ENCODE measurements around the gene LAMB3. TPM values are rescaled to one million over a fixed set of nuclear protein-coding genes. Genes with fewer than 3 reads are reported as not detected.

Gene LAMB3
- total and polyA plus RNA-seq, 4 donors, result 14.6 to 121 (median 68.6) TPM

DNA sequence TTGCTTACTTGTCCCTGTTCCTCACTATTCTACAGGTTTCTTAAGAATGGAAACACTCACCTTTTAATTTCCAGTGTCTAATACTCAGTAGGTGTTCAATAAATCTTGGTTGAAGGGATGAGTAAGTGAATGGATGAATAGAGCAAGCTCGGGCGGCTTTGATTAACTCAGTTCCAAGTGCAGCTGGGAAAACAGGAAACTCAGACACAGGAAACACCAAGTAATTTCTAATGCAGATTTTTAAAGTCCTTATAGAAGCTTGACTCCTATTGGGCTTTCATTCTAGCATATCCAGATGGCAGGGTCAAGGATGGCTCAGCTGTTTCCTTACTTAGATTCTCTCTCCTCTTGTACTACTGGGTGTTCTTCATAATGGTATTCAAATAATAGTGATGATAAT lies 54.7 kb downstream of the LAMB3 start:
- Histone ChIP-seq H3K9ac (ENCODE audit: insufficient read depth in 1 of 2, low read length in 2 of 2) (no peak overlapping the region), H3K9me3 (ENCODE audit: control insufficient read depth in 4 of 4, insufficient read depth in 3 of 4, low read length in 3 of 4) (no peaks in the 10 kb centered on the region)
- WGBS, 2 donors, result 61 to 77% methylated on average over 2 of the region's 2 CpGs

DNA sequence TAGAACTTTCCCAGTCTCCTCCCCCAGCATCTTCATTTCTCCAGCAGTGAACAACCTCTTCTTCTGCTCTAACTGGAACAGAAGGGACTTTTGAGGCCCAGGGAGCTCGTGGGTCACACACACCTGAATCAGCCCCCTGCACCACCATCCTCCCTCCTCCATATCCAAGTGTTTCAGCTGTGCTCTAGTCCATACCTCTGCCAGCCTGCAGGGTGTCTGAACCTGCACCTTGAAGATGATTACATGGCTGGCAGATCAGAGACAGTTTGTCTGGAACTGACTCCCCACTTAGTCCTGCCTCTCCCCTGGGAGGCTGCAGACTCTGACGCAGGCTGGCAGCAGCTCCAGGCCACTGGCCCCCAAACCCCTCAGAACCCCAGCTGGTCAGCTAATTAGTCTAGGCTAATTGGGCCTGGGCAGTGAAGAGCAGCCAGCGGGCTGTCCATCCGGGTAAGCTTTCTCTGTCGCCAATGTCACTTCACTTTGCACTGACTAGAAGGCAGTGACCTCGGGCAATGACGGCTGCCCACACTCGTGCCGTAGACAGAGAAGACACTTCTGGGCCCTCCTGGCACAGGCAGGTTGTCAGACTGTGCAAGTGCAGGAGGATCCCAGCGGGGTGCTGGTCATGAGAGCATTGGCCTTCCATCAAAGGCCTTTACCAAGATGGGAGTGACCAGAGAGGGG lies 56.5 kb downstream of the LAMB3 start:
- Histone ChIP-seq H3K4me1 (ENCODE audit: control insufficient read depth in 5 of 5, insufficient read depth in 5 of 5, low read length in 5 of 5) (no peaks in the 10 kb centered on the region), H3K9me3 (ENCODE audit: control insufficient read depth in 4 of 4, insufficient read depth in 3 of 4, low read length in 3 of 4) (no peaks in the 10 kb centered on the region), H3K4me3 (no peak overlapping the region), H3K9ac (ENCODE audit: insufficient read depth in 1 of 2, low read length in 2 of 2) (no peak overlapping the region), H3K27ac (ENCODE audit: low read depth in 1 of 2, low read length in 1 of 2) (no peak overlapping the region), H3K36me3 (ENCODE audit: control insufficient read depth in 4 of 4, insufficient read depth in 4 of 4, low read length in 4 of 4) (peaks cover 0 to 7% (median 0%) of the 10 kb centered on the region in 4 donors), H3K27me3 (ENCODE audit: control insufficient read depth in 3 of 3, insufficient read depth in 3 of 3, low read length in 2 of 3) (no peaks in the 10 kb centered on the region)
- no peak for ATAC-seq (ENCODE audit: insufficient read depth, low FRiP score)
- TF ChIP-seq, protein P1, sequence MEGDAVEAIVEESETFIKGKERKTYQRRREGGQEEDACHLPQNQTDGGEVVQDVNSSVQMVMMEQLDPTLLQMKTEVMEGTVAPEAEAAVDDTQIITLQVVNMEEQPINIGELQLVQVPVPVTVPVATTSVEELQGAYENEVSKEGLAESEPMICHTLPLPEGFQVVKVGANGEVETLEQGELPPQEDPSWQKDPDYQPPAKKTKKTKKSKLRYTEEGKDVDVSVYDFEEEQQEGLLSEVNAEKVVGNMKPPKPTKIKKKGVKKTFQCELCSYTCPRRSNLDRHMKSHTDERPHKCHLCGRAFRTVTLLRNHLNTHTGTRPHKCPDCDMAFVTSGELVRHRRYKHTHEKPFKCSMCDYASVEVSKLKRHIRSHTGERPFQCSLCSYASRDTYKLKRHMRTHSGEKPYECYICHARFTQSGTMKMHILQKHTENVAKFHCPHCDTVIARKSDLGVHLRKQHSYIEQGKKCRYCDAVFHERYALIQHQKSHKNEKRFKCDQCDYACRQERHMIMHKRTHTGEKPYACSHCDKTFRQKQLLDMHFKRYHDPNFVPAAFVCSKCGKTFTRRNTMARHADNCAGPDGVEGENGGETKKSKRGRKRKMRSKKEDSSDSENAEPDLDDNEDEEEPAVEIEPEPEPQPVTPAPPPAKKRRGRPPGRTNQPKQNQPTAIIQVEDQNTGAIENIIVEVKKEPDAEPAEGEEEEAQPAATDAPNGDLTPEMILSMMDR (IDR thresholded peaks at IDR 0.05; ENCODE audit: control extremely low read depth, extremely low read depth), result no peak
- WGBS, 2 donors, result 81 to 93% methylated on average over 10 of the region's 10 CpGs
- DNase-seq, result no peak

More for the DNA sequence above, 54.7 kb downstream of the LAMB3 start:
- TF ChIP-seq, protein P1 (IDR thresholded peaks at IDR 0.05; ENCODE audit: control extremely low read depth, extremely low read depth), result no peak
- H3K4me1 ChIP-seq (ENCODE audit: control insufficient read depth in 5 of 5, insufficient read depth in 5 of 5, low read length in 5 of 5), result peaks cover 0 to 2% (median 0%) of the 10 kb centered on the region in 5 donors
- ATAC-seq (ENCODE audit: insufficient read depth, low FRiP score) (no peak), DNase-seq (no peak)
- H3K4me3 ChIP-seq, result no peak overlapping the region
- H3K27ac ChIP-seq (ENCODE audit: low read depth in 1 of 2, low read length in 1 of 2), result no peak overlapping the region
- H3K27me3 ChIP-seq (ENCODE audit: control insufficient read depth in 3 of 3, insufficient read depth in 3 of 3, low read length in 2 of 3), result no peaks in the 10 kb centered on the region
- H3K36me3 ChIP-seq (ENCODE audit: control insufficient read depth in 4 of 4, insufficient read depth in 4 of 4, low read length in 4 of 4), result peaks cover 0 to 9% (median 0%) of the 10 kb centered on the region in 4 donors

DNA sequence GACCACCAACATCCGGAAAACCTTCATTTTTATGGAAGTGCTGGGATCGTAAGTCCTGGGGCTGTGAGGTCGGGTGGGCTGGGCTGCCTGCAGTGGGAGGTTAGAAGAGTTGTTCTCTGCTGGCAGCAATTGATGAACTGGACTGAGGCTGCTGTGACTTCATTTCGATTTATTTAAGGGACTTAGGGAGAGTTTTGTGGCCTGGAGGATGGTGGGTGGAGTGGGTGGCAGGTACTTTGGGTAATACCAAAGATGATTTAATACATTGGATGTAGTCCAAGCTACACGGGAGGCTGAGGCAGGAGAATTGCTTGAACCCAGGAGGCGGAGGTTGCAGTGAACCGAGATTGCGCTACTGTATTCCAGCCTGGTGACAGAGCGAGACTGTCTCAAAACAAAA lies 57.2 kb downstream of the LAMB3 start:
- Histone ChIP-seq H3K27me3 (ENCODE audit: control insufficient read depth in 3 of 3, insufficient read depth in 3 of 3, low read length in 2 of 3) (no peaks in the 10 kb centered on the region), H3K9me3 (ENCODE audit: control insufficient read depth in 4 of 4, insufficient read depth in 3 of 4, low read length in 3 of 4) (no peaks in the 10 kb centered on the region), H3K27ac (ENCODE audit: low read depth in 1 of 2, low read length in 1 of 2) (no peak overlapping the region), H3K4me3 (no peak overlapping the region), H3K36me3 (ENCODE audit: control insufficient read depth in 4 of 4, insufficient read depth in 4 of 4, low read length in 4 of 4) (peaks cover 0 to 5% (median 0%) of the 10 kb centered on the region in 4 donors), H3K4me1 (ENCODE audit: control insufficient read depth in 5 of 5, insufficient read depth in 5 of 5, low read length in 5 of 5) (peaks cover 0 to 3% (median 0%) of the 10 kb centered on the region in 5 donors), H3K9ac (ENCODE audit: insufficient read depth in 1 of 2, low read length in 2 of 2) (no peak overlapping the region)
- ATAC-seq (ENCODE audit: insufficient read depth, low FRiP score) (no peak), DNase-seq (no peak)
- TF ChIP-seq, protein P1 (IDR thresholded peaks at IDR 0.05; ENCODE audit: control extremely low read depth, extremely low read depth), result no peak
- 76 to 79% methylated on average over 9 of the region's 9 CpGs for WGBS, 2 donors
